SH-SY5Y (cell line): ENCODE data around the gene LRCH1.

ENCODE experiments used
- GATA2 ChIP-seq: IDR thresholded peaks from 2 replicates; pipeline ENCODE4 v1.6.1; 2011; ENCODE audit warnings: mild to moderate bottlenecking, low read depth, low read length
- GATA3 ChIP-seq: IDR thresholded peaks from 2 replicates; pipeline ENCODE4 v1.6.1; 2011; ENCODE audit warnings: low read depth, mild to moderate bottlenecking, low read length, moderate library complexity

- TF ChIP-seq GATA3 (no peak), GATA2 (no peak)
These were observed 90.3 kb downstream of the LRCH1 start for GRCh38 chr13:46643165-46643777.
